ENCODE results near the gene CAPN9.

The CAPN9 gene

GRCh38 chr1:230702934-230703678, 44.1 kb upstream of the CAPN9 start:
- DNase-seq (ENCODE audit: extremely low read depth, low read depth), result no peak
- no peak overlapping the region for H3K4me3 ChIP-seq (replicated peaks; ENCODE audit: low read depth, low read length)

GRCh38 chr1:230703679-230704385, 43.4 kb upstream of the CAPN9 start:
- no peak for TF ChIP-seq CTCF (IDR thresholded peaks at IDR 0.05; ENCODE audit: low read depth, low read length, missing control alignments)
- DNase-seq (ENCODE audit: extremely low read depth, low read depth), result no peak
- no peak overlapping the region for H3K4me3 ChIP-seq (replicated peaks; ENCODE audit: low read depth, low read length)

More at GRCh38 chr1:230702934-230703678, 44.1 kb upstream of the CAPN9 start:
- no peak for TF ChIP-seq CTCF (IDR thresholded peaks at IDR 0.05; ENCODE audit: low read depth, low read length, missing control alignments)

- no peak overlapping the region for H3K4me3 ChIP-seq (replicated peaks; ENCODE audit: low read depth, low read length)
- no peak for TF ChIP-seq CTCF (IDR thresholded peaks at IDR 0.05; ENCODE audit: low read depth, low read length, missing control alignments)
- no peak for DNase-seq (ENCODE audit: extremely low read depth, low read depth)
These were observed 42.4 kb upstream of the CAPN9 start for GRCh38 chr1:230704830-230705229.

DNA sequence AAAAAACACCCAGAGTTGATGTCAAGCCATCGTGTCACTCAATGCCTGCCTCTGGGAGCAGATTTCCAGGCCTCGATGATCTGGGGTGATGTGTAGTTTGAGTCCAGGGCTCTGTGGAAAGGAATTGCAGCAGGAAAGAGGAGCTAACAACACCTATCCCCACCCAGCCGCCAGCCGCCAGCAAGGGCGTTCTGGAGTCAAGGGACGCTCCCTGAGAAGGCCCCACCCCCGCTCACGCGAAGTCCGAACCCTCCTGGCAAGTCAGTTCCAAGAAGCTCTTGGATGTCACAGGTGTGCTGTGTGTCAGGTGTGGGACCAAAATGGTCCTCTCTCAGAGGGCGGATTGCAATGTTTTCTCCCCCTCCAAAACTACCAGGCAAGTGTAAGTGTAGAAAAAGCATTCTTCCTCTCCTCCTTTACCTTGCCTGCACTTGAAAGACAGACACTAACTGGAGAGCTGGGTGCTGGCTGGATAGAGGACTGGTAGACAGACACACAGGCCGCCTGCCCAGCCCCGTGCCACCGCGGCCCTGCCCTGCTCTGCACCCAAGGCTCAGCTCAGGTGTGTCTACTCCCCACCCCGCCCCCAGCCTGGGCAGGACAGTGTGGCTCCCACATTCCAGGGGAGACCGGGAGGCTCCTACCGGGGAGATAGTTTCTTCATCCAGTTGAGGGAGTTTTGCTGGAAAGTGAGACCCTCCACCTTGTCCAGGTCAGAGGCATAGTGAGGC, 41.7 kb upstream of the CAPN9 start:
- no peak for DNase-seq (ENCODE audit: extremely low read depth, low read depth)
- no peak for TF ChIP-seq CTCF (IDR thresholded peaks at IDR 0.05; ENCODE audit: low read depth, low read length, missing control alignments)

DNA sequence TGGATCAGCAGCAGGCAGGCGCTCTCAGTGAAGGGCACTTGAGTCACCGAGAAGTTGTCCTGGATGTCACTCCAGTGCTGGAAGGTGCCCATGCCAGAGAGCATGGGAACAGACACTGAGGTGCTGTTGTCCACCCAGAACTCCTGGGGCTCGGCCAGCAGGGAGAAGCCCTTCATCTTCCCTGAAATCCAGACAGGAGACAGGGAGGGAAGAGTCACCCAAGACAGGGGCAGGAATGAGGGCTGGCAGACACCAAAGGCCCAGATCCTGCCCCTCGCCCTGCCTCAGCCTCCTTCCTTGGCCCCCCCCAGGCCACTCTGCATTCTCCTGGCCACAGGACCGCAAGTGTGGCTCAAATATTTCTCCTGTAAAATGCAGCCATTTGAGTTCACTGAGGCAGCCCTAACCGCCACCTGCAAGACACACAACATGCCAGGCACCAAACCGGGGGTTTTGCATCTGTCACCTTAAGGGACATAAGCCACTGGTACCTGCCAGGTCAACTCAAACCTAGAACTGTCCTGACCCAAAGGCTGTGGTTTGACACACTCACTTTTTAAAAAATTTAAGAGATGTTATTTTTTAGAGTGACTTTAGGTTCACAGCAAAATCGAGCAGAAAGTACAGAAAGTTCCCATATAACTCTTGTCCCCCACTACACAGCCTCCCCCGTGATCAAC, 41.0 kb upstream of the CAPN9 start:
- no peak for TF ChIP-seq CTCF (IDR thresholded peaks at IDR 0.05; ENCODE audit: low read depth, low read length, missing control alignments)
- no peak for DNase-seq (ENCODE audit: extremely low read depth, low read depth)
- H3K4me3 ChIP-seq (replicated peaks; ENCODE audit: low read depth, low read length), result no peak overlapping the region

More for the DNA sequence above, 41.7 kb upstream of the CAPN9 start:
- H3K4me3 ChIP-seq (replicated peaks; ENCODE audit: low read depth, low read length), result no peak overlapping the region

All from HFF-Myc (cell line).